Heart right ventricle (tissue), 16 donors: ENCODE data around the gene CRY1. TPM values are rescaled to one million over a fixed set of nuclear protein-coding genes. Genes with fewer than 3 reads are reported as not detected.

Experiments
- ATAC-seq, 8 donors: fragments of 200-7000 bp; cut with Tn5 transposase; one replicate each; pipeline ENCODE4 v1.9.1; 2020; ENCODE audit warnings: mild to moderate bottlenecking in 8 of 8, moderate library complexity in 8 of 8, moderate number of reproducible peaks in 1 of 8
- DNase-seq, 2 donors: peaks; one replicate each; pipeline ENCODE4 v3.0.0-alpha.2; 2020
- H3K27ac ChIP-seq, 10 donors: fragments of 200-600 bp; sonication (generic) in 2 of 10; one replicate each; pipeline versions ENCODE4 v1.5.0 to v1.8.0; 2020 to 2022; ENCODE audit warnings: mild to moderate bottlenecking in 3 of 10
- H3K27me3 ChIP-seq, 7 donors: fragments of 200-600 bp; one replicate each; pipeline ENCODE4 v1.8.0; 2021 to 2022; ENCODE audit warnings: mild to moderate bottlenecking in 2 of 7
- H3K36me3 ChIP-seq, 9 donors: fragments of 200-600 bp; sonication (generic) in 1 of 9; one replicate each; pipeline versions ENCODE4 v1.5.0 to v1.8.0; 2020 to 2022; ENCODE audit warnings: mild to moderate bottlenecking in 2 of 9
- H3K4me1 ChIP-seq, 9 donors: fragments of 200-600 bp; sonication (generic) in 1 of 9; one replicate each; pipeline versions ENCODE4 v1.5.0 to v1.8.0; 2020 to 2022; ENCODE audit warnings: mild to moderate bottlenecking in 4 of 9
- H3K4me3 ChIP-seq, 10 donors: fragments of 200-600 bp; sonication (generic) in 2 of 10; one replicate each; pipeline versions ENCODE4 v1.5.0 to v1.8.0; 2020 to 2022; ENCODE audit warnings: mild to moderate bottlenecking in 7 of 10, moderate library complexity in 2 of 10
- H3K9me3 ChIP-seq, 11 donors: fragments of 200-600 bp in 10 of 11; sonication (generic) in 2 of 11; one replicate each; pipeline versions ENCODE4 v1.5.0 to v1.8.0; 2013 to 2022; ENCODE audit warnings: mild to moderate bottlenecking in 2 of 11, control low read depth in 1 of 11, moderate library complexity in 1 of 11
- CTCF ChIP-seq, 9 donors: fragments of 200-600 bp; sonication (generic) in 2 of 9; IDR thresholded peaks; one replicate each; pipeline versions ENCODE4 v1.5.0 to v1.8.0; 2021 to 2022; ENCODE audit warnings: antibody characterized with exemption in 9 of 9, mild to moderate bottlenecking in 5 of 9, moderate library complexity in 1 of 9
- WGBS, 2 donors: extraction: QIAGEN DNeasy Blood & Tissue Kit; methylation state at CpG; one replicate each; pipeline ENCODE4 v1.1.7; 2013; ENCODE audit warnings: inconsistent platforms in 1 of 2; 5-methylcytosine and 5-hydroxymethylcytosine counted together
- intact Hi-C, 10 donors: fragments of 100-400 bp; cut with DNase I; formaldehyde crosslinking; loops; one replicate each; pipeline versions ENCODE4 v1.11.1 to v1.14.2; 2022
- polyA plus RNA-seq, 2 donors: library from polyadenylated mRNA; stranded (reverse); fragments of 200-250 nt; gene quantifications; one replicate each; pipeline ENCODE4 v1.2.3, GENCODE V29; 2013
- total RNA-seq, 10 donors: library from RNA; stranded (reverse); fragmentation: NEBNext Ultra II Directional in 3 of 10; extraction: Animal tissue kit (Norgen Biotek cat#: 25700) in 3 of 10; gene quantifications; one replicate each; pipeline versions ENCODE4 v1.2.1 to v1.2.4, GENCODE V29; 2021 to 2023
- donor health status: Arrhythmogenic right ventricular cardiomyopathy.
- donor health status: ischemic (EF 13 %, LVEDD 7.1; RV severe dilation, severe dysfunction).
- donor health status: healthy with polysubstance abuse.
- donor health status: DM: no; HTN: yes; CAD: no.
- donor health status: DM: no; HTN: no; CAD: no.
- donor health status: ischemic (EF 25% LVEDD 6.9; RV normal size, moderate dysfunction).
- donor health status: ischemic (EF 25% LVEDD 5.7; RV mildly dilated, moderate dysfunction).
- donor health status: healthy.
- donor health status: DM: yes; HTN: yes; CAD: no.
- donor health status: Ischemic cardiomyopathy.
- donor health status: ischemic (EF 35%, LVEDD 5.7; RV mildly dilated, moderate dysfunction).
- donor health status: nonischemic (EF 11% LVEDD 7.7; RV severe dilation, severe dysfunction).
- donor health status: DM: yes; HTN: yes; CAD: no.
- donor health status: PGD.
- donor health status: ischemic (EF 29% LVEDD 5.4; RV normal size, mild dysfunction).
- donor health status: nonischemic (EF 23%, LVEDD 6.1; RV moderate dilation, normal function).

Gene CRY1
- total and polyA plus RNA-seq, 12 donors: 5.1 to 18.7 (median 10.6) TPM

DNA sequence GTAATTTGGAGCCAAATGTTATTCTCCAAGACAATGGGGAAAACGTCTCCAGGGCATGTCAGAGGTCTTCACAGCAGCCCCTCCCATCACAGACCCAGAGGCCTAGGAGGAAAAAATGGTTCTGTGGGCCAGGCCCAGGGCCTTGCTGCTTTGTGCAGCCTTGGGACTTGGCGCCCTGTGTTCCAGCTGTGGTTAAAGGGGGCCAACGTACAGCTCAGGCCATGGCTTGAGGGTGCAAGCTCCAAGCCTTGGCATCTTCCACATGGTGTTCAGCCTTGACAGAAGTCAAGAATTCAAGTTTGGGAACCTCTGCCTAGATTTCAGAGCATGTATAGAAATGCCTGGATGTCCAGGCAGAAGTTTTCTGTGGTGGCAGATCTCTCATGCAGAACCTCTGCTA is 3.2 kb upstream of the CRY1 start:
- Histone ChIP-seq H3K4me1 (peaks cover 0 to 20% (median 15%) of the 10 kb centered on the region in 9 donors), H3K9me3 (no peaks in the 10 kb centered on the region), H3K4me3 (no peak overlapping the region), H3K27ac (no peak overlapping the region), H3K36me3 (no peaks in the 10 kb centered on the region), H3K27me3 (no peaks in the 10 kb centered on the region)
- intact Hi-C loops: loop anchor here in 6 of 10 donors (10.0 kb wide), 3 partner anchors 92 to 142 kb away; partner anchors contain the start of genes TMEM263 (in 3 of the 6) and MTERF2 (in 2 of the 6)
- no peak for ATAC-seq
- no peak for DNase-seq
- WGBS, 2 donors: 72 to 75% methylated on average over 3 of the region's 3 CpGs
- no peak for TF ChIP-seq CTCF (IDR thresholded peaks at IDR 0.05)

- WGBS, 2 donors: 6 to 10% methylated on average over 6 of the region's 6 CpGs
- H3K27me3 ChIP-seq: no peaks in the 10 kb centered on the region
- TF ChIP-seq CTCF (IDR thresholded peaks at IDR 0.05): no peak
- H3K4me1 ChIP-seq: peaks cover 0 to 31% (median 26%) of the 10 kb centered on the region in 9 donors
- H3K27ac ChIP-seq: peak overlapping the region; percentile 92 to 98 (median 94)
- peak overlapping the region; percentile 69 to 93 (median 86) for H3K4me3 ChIP-seq
- no peak for DNase-seq
- intact Hi-C loops: loop anchor here in 9 of 10 donors (5.0 to 10.0 kb wide), 7 partner anchors 62 to 139 kb away; partner anchors contain the start of genes TMEM263 (in 6 of the 9) and MTERF2 (in 3 of the 9)
- no peaks in the 10 kb centered on the region for H3K36me3 ChIP-seq
- peaks cover 0 to 2% (median 0%) of the 10 kb centered on the region in 11 donors for H3K9me3 ChIP-seq
- ATAC-seq: no peak
These were observed 767 bp upstream of the CRY1 start for GRCh38 chr12:107094183-107094448.

DNA sequence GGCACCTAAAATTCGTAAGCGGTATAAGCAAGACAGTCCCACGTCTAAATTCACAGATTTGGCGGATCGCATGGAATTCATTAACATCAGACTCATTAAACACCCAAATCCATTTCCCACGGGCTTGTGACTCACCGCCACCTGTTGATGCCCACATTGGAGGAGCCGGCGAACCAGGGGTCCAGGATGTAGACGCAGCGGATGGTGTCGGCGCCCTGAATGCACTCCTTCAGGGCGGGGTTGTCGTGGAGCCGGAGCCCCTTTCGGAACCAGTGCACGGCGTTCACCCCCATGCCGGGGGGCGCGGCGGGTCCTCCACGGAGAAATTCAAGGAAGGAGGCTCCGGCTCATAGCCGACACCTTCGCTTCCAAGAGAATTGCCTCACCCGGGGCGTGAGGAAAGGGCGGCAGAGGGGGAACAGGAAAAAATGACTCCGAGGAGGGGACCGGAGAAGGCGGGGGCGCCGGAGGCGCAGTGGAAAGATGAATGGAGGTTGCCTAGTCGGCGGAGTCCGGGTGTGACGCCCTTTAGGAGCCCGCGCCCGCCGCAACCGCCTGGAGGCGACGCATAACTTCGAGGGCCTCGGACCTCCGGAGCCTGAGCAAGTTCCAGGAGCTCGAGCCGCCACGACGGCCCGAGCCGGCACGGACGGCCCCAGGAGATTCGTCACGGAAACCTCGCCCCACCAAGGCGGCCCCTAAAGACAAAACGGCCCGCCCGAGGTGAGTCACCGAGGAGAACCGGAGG is 506 bp downstream of the CRY1 start:
- TF ChIP-seq CTCF (IDR thresholded peaks at IDR 0.05): peak in 2 of 9 donors; percentile 13 to 21
- H3K36me3 ChIP-seq: no peaks in the 10 kb centered on the region
- WGBS, 2 donors: 0 to 1% methylated on average over 65 to 67 of the region's 67 CpGs
- peak overlapping the region; percentile 69 to 93 (median 86) for H3K4me3 ChIP-seq
- peaks cover 0 to 31% (median 26%) of the 10 kb centered on the region in 9 donors for H3K4me1 ChIP-seq
- DNase-seq (peak in 1 of 2 donors; percentile 54), ATAC-seq (peak; percentile 13 to 63 (median 30))
- peak overlapping the region; percentile 92 to 98 (median 94) for H3K27ac ChIP-seq
- H3K9me3 ChIP-seq: peaks cover 0 to 8% (median 0%) of the 10 kb centered on the region in 11 donors
- intact Hi-C loops: loop anchor here in 9 of 10 donors (2.0 to 10.0 kb wide), 8 partner anchors 61 to 138 kb away; partner anchors contain the start of genes MTERF2 (in 6 of the 9) and TMEM263 (in 6 of the 9)
- no peaks in the 10 kb centered on the region for H3K27me3 ChIP-seq

GRCh38 chr12:107091989-107092641 is 1.2 kb downstream of the CRY1 start:
- intact Hi-C loops: loop anchor here in 9 of 10 donors (2.0 to 10.0 kb wide), 8 partner anchors 60 to 137 kb away; partner anchors contain the start of genes MTERF2 (in 6 of the 9) and TMEM263 (in 6 of the 9)
- peak overlapping the region; percentile 69 to 93 (median 86) for H3K4me3 ChIP-seq
- peaks cover 0 to 31% (median 26%) of the 10 kb centered on the region in 9 donors for H3K4me1 ChIP-seq
- 0% methylated on average over 6 of the region's 6 CpGs for WGBS, 2 donors
- DNase-seq: peak in 1 of 2 donors; percentile 38
- H3K36me3 ChIP-seq: no peaks in the 10 kb centered on the region
- H3K27me3 ChIP-seq: no peaks in the 10 kb centered on the region
- peak overlapping the region in 9 of 10 donors; percentile 92 to 98 (median 95) for H3K27ac ChIP-seq
- peak; percentile 61 to 82 (median 70) for TF ChIP-seq CTCF (IDR thresholded peaks at IDR 0.05)
- H3K9me3 ChIP-seq: peaks cover 0 to 8% (median 0%) of the 10 kb centered on the region in 11 donors
- ATAC-seq: peak in 6 of 8 donors; percentile 3 to 35 (median 22)
